ENCODE measurements around the gene CHRNB1.

- no peak for TF ChIP-seq CTCF (conservative IDR thresholded peaks at IDR 0.05; ENCODE audit: low read length)
- TF ChIP-seq EZH2phosphoT487 (IDR thresholded peaks at IDR 0.05; ENCODE audit: borderline replicate concordance): no peak
Observed at GRCh38 chr17:7406235-7406825, 38.5 kb upstream of the CHRNB1 start.
